Activated CD8-positive, alpha-beta memory T cell treated with anti-CD3 and anti-CD28 coated beads, Interleukin-2, amount 50 U/mL, for 4 hours (primary cell): ENCODE results near the gene AP3S1.
"Not testable (repeated sequence)": the region's sequence is repeated elsewhere in the genome, so short reads cannot be mapped to it uniquely, and the experiment has no call there.

ENCODE experiments used
- DNase-seq: peaks from one replicate; pipeline ENCODE4 v3.0.0-alpha.2; 2020

Gene AP3S1

DNA sequence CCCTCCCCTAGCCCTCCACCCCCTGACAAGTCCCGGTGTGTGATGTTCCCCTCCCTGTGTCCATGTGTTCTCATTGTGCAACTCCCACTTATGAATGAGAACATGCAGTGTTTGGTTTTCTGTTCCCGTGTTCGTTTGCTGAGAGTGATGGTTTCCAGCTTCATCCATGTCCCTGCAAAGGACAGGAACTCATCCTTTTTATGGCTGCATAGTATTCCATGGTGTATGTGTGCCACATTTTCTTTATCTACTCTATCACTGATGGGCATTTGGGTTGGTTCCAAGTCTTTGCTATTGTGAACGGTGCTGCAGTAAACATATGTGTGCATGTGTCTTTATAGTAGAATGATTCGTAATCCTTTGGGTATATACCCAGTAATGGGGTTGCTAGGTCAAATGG is 35.6 kb downstream of the AP3S1 start:
- not testable (repeated sequence) for DNase-seq

DNA sequence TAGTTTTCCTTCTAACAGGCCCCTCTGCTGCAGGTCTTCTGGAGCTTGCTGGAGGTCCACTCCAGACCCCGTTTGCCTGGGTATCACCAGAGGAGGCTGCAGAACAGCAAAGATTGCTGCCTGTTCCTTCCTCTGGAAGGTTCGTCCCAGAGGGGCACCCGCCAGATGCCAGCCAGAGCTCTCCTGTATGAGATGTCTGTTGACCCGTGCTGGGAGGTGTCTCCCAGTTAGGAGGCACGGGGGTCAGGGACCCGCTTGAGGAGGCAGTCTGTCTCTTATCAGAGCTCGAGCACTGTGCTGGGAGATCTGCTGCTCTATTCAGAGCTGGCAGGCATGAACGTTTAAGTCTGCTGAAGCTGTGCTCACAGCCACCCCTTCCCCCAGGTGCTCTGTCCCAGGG is 40.7 kb downstream of the AP3S1 start:
- DNase-seq: not testable (repeated sequence)

DNA sequence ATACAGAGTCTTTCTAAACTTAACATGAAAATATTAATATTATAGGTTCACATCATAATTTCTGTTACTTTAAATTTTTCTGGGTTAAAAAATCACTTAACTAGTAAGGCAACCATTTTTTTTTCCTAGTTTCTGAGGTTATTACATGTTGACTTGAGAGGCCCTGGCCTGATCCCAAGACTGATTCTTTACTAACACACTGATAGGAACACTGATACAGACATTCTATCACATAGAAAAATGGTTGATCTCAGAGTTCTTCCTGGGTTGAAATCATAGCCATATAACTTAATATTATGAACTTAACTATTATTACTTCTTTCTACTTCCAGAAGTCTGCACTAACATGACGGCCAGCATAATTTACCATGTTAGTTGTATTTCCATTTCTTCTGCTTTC is 43.0 kb downstream of the AP3S1 start:
- DNase-seq: no peak

DNA sequence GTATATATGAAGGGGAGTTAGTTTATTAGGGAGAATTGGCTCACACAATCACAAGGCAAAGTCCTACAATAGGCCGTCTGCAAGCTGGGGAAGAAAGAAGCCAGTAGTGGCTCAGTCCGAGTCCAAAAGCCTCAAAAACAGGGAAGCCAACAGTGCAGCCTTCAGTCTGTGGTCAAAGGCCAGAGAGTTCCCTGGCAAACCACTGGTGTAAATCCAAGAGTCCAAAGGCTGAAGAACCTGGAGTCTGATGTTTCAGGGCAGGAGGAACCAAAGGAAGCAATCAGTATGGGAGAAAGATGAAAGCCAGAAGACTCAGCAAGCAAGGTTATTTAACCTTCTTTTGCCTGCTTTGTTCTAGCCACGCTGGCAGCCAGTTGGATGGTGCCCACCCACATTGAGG is 43.5 kb downstream of the AP3S1 start:
- DNase-seq: not testable (repeated sequence)

DNA sequence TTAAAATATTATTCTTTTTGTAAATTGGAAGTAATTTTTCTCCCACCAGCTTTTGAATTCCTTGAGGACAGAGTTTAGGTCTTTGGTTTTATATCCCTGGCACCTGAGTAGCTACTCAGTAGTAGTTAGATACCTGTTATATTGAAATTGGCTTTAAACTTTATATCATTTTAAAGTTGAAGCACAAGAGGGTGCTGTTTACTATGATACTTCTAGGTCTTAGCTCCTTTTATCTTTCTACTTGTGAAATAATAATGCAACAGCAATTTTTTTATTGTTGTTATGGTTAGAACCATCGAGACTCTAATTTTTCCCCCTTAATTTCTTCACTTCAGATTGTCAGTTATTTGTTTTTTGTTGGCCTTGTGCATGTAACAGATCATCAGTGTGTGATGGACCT is 46.3 kb downstream of the AP3S1 start:
- DNase-seq: no peak

DNA sequence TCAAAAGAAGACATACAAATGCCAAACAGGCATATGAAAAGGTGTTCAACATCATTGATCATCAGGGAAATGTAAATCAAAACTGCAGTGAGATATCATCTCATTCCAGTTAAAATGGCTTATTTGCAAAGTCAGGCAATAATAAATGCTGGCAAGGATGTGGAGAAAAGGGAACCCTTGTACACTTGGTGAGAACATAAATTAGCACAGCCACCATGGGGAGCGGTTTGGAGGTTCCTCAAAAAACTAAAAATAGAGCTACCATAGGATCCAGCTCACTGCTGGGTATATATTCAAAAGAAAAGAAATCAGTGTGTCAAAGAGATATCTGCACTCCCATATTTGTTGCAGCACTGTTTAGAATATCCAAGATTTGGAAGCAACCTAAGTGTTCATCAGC is 50.3 kb downstream of the AP3S1 start:
- no peak for DNase-seq

DNA sequence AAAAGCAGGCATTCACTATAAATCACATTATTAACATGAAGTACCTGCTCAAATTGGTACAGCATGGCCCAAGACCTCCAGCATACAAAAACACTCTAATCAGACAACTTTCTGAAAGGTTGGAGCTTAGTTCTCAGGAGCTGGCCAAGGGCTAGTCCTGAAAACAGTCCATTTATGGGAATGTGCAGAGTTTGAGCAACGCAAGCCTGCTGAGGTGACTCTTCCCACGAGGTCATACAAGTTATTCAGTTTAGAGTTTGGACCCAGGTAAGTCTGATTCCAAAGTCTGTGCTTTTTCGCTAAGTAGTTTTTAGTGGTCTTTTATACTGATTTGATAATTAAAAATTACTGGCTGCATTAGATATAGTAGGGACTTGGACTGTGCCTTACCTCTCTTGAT is 52.6 kb downstream of the AP3S1 start:
- DNase-seq: no peak

DNA sequence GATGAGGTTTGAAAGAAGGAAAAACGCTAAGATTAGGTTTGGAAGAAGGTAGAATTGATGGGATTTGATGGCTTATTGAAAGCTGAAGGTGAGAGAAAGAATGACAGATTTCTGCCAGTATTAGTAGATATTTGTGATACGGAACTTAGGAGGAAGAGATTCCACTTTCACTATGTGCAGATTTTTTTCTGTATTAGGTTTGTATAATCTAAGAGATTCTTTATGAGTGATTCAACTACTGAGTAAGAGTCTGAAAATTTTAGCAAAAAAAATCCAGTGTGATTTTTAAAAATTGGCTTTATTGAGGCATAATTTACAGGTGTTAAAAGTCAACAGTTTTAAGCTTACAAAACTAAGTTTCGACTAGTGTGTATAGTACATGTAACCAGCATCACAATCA is 54.1 kb downstream of the AP3S1 start:
- DNase-seq: no peak

DNA sequence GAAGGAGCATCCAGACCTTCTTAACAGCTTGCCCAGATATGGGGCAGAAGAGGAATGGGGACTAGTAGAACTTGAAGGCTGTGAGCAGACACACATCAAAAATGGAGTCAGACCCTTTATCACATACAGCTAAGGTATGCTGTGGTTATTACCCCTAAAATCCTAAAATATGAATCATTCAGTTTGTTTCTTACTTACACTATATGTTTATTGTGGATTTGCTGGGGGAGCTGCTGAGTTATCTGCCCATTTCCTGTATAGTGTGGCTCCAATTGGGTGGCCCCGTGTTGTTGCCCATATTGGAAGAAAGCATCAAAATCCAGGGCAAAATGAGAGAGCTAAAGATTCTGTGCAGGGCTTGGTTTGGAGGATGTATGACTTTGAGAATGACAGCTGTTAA is 56.9 kb downstream of the AP3S1 start:
- DNase-seq: no peak

DNA sequence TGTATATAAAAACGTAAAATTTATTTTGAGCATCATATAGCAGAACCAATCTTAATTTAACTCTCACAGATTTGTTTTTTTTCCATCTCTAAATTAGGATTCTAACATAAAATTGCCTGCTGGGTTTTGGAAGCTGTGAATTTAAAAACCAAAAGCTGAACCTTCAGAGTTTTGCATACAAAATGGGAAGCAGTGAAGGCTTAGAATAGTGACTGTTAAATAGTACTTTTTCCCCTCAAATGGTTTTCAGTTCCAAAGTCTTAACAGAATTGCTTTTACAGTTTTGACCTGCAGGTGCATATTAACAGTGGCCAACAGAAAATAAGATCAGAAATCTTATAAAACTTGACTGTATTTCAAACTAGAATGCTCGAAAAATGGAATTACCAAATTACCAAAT is 65.4 kb downstream of the AP3S1 start:
- no peak for DNase-seq

DNA sequence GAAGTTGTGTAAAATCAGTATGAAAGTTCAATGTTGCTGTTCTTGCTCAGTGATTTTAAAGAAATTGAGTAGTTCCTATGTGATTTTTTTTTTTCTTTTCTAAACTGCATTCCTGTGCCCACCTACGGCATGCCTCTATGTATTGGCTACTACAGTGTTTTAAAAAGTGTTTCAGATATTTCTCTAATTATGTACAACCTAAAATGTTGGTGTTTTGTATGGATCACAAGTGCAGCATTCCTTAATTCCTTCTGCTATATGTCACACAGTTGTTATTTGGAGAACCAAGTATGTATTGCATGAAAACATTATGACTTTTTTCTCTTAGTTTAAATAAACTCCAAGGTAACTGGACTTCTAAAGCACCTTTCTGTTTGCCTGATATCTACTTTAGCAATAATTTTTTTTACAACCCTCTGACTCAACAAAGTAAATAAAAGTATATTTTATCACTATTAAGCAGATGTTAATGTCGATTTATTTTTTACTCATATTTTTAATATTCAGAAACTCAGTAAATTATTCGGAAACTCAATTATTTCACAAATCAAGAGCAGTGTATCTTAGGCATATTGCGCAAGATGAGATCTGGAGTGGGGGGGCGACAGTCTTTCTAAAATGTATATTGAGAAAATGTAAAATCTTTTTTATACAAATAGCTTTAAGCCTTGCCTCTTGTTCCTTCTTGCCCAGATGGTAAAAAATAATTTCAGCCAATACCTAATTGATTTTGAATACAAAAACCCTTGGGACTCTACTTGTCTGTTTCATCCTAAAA is 72.1 kb downstream of the AP3S1 start:
- not testable (repeated sequence) for DNase-seq

DNA sequence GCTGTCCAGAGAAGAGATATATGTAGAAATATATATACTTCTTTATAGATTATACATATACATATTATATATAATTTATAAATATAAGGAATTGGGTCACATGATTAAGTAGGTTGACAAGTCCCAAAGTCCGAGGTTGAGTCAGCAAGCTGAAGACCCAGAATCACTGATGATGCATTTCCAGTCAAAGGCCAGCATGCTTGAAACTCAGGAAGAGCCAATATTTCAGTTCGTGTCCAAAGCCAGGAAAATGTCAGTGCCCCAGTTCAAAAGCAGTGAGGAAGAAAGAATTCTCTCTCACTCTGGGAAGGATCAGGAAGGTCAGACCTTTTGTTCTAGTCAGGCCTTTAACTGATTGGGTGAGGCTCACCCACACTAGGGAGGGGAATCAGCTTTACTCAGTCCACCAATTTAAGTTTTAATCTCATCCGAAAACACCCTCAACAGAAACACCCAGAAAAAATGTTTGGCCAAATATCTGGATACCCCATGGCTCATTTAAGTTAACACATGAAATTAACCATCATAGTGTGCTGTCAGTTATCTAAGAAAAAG is 78.5 kb downstream of the AP3S1 start:
- no peak for DNase-seq

DNA sequence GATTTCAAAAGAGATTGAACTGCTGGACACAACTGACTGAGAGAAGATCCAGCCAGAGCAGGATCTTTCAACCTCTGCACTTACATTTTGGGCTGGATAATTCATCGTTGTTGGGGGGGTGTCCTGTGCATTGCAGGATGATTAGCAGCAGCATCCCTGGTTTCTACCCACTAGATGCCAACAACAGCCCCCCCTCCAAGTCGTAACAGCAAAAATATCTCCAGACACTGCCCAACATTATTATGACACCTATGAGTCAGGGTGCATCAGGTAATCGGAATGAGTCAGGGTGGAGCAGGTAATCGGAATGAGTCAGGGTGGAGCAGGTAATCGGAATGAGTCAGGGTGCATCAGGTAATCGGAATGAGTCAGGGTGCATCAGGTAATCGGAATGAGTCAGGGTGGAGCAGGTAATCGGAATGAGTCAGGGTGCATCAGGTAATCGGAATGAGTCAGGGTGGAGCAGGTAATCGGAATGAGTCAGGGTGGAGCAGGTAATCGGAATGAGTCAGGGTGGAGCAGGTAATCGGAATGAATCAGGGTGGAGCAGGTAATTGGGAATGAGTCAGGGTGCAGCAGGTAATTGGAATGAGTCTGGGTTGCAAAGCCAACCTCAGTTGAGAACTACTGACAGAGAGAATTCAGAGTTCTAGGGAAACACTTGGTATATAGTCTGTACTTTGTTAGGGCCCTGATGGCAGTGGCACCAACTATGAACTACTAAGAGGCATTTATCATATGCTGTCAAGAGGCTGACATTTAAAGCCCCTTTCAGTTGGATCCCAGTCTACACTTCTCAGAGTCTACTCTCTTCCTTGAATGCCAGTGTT is 87.1 kb downstream of the AP3S1 start:
- not testable (repeated sequence) for DNase-seq

DNA sequence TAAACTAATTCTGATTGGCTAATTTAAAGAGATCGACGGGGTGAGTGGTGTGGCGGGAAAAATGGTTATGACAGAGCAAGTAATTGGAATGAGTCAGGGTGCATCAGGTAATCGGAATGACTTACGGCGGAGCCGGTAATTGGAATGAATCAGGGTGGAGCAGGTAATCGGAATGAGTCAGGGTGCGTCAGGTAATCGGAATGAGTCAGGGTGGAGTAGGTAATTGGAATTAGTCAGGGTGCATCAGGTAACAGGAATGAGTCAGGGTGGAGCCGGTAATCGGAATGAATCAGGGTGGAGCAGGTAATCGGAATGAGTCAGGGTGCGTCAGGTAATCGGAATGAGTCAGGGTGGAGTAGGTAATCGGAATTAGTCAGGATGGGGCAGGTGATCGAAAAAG is 88.4 kb downstream of the AP3S1 start:
- DNase-seq: not testable (repeated sequence)

DNA sequence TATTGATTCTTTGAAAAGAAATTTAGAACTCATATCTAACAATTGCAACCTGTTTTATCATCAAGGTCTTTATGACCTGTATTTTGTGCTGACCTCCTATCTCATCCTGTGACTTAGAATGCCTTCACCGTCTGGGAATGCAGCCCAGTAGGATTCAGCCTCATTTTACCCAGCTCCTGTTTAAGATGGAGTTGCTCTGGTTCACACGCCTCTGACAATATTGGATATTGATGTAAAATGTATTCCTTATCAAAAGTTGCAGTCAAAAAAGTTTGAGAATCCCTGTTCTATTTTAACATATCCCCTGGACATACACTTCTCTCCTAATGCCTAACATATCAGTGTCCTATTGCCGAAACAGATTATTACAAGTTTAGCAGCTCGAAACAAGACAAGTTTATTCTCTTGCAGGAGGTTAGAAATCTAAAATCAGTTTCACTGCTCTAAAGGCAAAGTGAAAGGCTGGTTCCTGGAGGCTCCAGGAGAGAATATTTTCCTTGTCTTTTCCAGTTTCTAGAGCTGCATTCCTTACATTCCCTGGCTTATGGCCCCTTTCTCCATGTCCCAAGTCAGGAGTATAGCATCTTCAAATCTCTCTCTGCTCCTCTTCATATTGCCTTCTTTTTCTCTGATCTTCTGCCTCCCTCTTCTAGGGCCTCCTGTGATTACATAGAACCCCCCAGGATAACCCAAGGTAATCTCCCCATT is 89.0 kb downstream of the AP3S1 start:
- no peak for DNase-seq

DNA sequence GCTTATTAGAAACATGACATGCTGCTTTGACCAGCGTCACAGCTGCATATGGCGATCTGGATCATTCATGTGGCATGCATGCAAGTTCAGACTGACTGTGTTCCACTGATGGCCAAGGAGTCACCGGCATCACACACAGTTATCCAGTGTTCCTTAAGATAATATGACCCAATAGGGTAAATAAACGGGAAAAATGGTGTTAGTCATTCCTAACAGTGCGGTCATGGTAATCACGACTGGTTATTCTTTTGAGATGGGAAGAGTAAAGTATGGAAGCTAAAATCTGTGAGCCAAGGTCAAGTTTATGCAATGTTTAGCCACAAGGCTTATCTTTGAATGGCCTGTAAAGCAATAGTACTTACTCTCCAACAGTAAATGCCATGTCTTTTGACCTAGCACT is 91.3 kb downstream of the AP3S1 start:
- no peak for DNase-seq

DNA sequence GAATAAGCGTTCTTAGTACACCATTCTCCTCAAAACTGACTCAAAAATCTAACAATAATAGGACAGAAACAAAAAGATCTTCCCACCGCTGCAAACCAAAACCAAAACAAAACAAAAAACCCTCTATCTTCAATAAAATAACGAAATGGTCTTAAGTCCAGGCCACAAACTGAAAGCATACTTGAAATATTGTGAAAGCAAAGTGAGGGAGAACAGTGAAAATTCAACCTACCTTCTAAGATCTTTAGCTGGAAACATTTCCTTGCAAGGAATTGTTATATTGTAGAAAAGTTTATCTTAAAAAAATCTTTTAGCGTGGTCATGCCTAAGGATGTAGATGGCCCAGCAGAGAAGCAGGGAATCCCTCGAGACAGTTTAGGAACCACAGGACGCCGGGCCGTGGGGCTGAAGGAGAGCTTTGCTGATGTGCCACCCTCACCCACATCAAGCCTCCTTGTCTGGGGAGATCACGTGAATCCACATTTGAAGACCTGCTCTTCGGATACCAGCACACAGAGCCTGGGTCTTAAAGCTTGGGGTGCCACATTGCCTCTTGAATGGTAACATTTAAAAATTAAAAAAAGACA is 92.7 kb downstream of the AP3S1 start:
- DNase-seq: no peak

DNA sequence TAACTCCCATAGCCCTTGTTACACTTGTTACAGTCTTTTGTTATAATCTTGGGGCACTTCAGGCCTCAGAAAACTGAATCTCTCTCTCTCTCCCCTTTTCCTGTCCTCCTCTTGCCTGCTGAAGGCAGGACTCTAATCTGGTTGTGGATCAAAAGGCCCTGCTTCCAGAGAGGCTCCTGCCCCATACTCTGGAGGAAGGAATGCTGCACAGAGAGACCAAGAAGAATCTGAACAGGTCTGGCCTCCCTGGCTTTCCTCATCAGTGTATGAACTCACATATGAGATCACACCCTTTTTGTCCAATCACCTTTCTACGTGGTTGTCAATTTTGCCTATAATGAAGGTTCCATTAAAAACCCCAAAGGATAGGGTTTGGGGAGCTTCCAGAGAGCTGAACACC is 94.3 kb downstream of the AP3S1 start:
- no peak for DNase-seq

DNA sequence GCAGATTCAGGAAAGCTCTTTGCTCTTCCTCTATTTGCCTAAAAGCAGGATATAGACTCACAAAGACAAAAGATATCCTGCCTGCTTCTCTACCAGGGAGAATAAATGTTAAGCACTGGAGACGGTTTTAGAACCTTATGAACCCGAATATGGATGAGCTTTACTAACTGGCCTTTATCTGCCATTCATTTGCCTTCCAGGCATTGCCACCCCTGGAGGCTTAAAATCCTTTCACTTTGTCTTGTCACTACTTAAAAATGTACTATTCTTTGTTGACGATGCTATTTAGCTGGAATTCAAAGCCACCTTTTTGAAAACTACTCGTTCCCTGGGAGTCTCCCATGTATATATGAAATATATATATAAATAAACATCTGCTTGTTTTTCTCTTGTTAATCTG is 97.3 kb downstream of the AP3S1 start:
- DNase-seq: no peak

DNA sequence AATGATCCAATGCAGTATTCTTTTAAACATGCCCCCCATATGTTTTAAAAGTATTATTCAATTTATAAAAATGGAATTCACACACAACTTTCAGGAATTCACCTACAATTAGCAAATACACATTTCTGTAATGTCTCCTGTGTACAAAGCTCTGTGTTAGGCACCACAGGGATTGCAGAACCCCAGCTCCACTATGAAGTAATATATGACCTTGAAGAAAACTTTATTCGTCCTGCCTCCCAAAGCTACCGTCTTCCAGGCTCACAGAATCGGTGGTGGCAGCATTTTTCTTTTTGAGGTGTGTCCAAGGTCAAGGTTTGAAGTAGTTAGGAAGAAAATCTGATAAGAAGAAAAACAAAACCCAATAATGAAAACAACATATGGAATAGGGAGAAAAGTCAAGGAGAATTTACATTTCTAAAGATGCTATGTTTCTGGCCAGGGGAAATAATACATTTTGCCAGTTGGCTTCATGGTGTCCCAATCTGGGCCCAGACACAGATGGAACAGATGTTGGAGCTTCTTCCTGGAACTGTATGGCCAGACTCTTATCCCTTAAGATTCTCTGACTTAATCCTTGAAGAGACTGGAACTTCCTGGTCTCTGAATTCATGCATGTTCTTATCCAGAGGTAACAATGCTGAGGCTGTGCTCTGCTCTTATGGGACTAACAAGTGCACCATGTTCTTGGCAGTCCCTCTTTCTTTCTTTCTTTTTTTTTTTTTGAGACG is 98.5 kb downstream of the AP3S1 start:
- DNase-seq: no peak

DNA sequence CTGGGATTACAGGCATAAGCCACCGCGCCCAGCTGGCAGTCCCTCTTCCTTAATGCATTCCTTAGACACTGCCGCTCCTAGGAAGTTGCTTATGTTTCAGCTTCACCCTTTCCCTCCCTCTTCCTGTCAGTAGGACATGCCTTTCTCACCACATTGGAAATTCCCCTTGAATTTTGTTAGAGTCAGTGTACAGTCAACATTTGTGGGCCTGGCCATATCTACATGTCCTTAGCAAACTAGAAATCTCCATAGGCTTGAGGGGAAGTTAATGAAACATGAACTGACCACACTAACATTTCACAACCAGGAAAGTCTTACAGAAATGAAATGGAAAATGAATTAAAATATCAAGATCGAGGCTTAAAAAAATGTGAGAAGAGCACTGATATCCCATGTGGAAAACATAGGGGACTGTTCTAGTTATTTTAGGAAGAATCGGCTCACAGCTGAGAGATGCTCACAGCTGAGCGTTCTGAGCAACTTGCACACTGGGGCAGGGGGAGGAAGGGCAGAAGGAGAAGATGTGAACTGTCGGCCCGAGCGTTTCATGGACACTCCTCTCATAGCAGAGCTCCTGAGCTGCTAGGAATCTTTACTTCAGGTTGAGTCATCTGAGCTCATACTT is 99.4 kb downstream of the AP3S1 start:
- DNase-seq: no peak

DNA sequence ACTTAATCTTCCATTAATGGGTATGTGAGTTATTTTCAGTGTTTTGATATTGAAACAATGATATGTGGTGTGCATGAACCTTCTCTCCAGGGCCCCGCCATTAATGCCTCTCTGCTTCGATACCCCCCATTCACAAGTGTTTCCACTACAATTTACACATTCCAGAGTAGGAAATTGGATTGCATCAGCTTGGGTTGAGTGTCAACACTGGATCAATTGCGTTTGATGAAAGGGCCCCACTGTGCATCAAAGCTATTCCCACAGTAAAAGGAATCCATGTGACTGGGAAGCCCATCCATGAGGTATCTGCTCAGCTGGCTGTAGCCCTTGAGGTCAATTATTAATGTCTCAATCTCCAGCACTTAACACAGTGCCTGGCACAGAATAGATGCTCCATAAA is 102.8 kb downstream of the AP3S1 start:
- DNase-seq: no peak
